HG03469 (cell line): ENCODE measurements around the gene PITPNB.

Source experiments
- ATAC-seq: cut with Tn5 transposase; IDR thresholded peaks from one replicate; pipeline ENCODE4 v1.9.1; 2021; ENCODE audit warnings: mild to moderate bottlenecking, moderate library complexity, moderate number of reproducible peaks; ENCODE audit not compliant: unreplicated experiment

The PITPNB gene

GRCh38 chr22:27804470-27805297 is 114.4 kb downstream of the PITPNB start:
- ATAC-seq = no peak

GRCh38 chr22:27803841-27804415 is 115.1 kb downstream of the PITPNB start:
- ATAC-seq = no peak

GRCh38 chr22:27802346-27803073 is 116.5 kb downstream of the PITPNB start:
- no peak for ATAC-seq
